H9 (cell line): ENCODE results near the gene SMC2. TPM values are rescaled to one million over a fixed set of nuclear protein-coding genes. Genes with fewer than 3 reads are reported as not detected.

Experiments
- DNase-seq: peaks from one replicate; pipeline ENCODE4 v3.0.0-alpha.2; 2017
- H2AFZ ChIP-seq: one replicate; pipeline ENCODE4 v1.6.1; 2013; ENCODE audit warnings: mild to moderate bottlenecking, low read length, control low read depth, moderate library complexity
- H2AK5ac ChIP-seq: 2 replicates; pipeline ENCODE4 v1.6.1; 2013; ENCODE audit warnings: low read length, control low read depth, mixed read lengths; ENCODE audit not compliant: insufficient read length
- H2BK120ac ChIP-seq: one replicate; pipeline ENCODE4 v1.6.1; 2013; ENCODE audit warnings: low read depth, mild to moderate bottlenecking, low read length, control low read depth, inconsistent platforms; ENCODE audit not compliant: poor library complexity, severe bottlenecking
- H2BK12ac ChIP-seq: 2 replicates; pipeline ENCODE4 v1.6.1; 2013; ENCODE audit warnings: low read length, control low read depth, mixed read lengths, low read depth; ENCODE audit not compliant: insufficient read length
- H2BK15ac ChIP-seq: 2 replicates; pipeline ENCODE4 v1.6.1; 2013; ENCODE audit warnings: low read depth, low read length, control low read depth
- H2BK20ac ChIP-seq: one replicate; pipeline ENCODE4 v1.6.1; 2013; ENCODE audit warnings: low read depth, mild to moderate bottlenecking, low read length, control low read depth, inconsistent platforms; ENCODE audit not compliant: poor library complexity, severe bottlenecking
- H2BK5ac ChIP-seq: 2 replicates; pipeline ENCODE4 v1.6.1; 2013; ENCODE audit warnings: low read length, control low read depth, mixed read lengths; ENCODE audit not compliant: insufficient read length
- H3K14ac ChIP-seq: 2 replicates; pipeline ENCODE4 v1.6.1; 2013; ENCODE audit warnings: low read length, control low read depth; ENCODE audit not compliant: insufficient read depth
- H3K18ac ChIP-seq: 2 replicates; pipeline ENCODE4 v1.6.1; 2013; ENCODE audit warnings: low read depth, mild to moderate bottlenecking, mixed read lengths, low read length, control low read depth; ENCODE audit not compliant: insufficient read length
- H3K23ac ChIP-seq: 2 replicates; pipeline ENCODE4 v1.6.1; 2013; ENCODE audit warnings: low read length, control low read depth, mixed read lengths, low read depth; ENCODE audit not compliant: insufficient read length
- H3K23me2 ChIP-seq: 2 replicates; pipeline ENCODE4 v1.6.1; 2013; ENCODE audit warnings: low read depth, mild to moderate bottlenecking, mixed read lengths, low read length, control low read depth; ENCODE audit not compliant: insufficient read length, poor library complexity, severe bottlenecking
- H3K27ac ChIP-seq: 2 replicates; pipeline ENCODE4 v1.5.1; 2013; ENCODE audit warnings: low read length, control low read depth, mixed read lengths, low read depth; ENCODE audit not compliant: insufficient read length
- H3K27me3 ChIP-seq: 2 replicates; pipeline ENCODE4 v1.6.1; 2013; ENCODE audit warnings: low read length, control low read depth, inconsistent platforms; ENCODE audit not compliant: insufficient read depth
- H3K4ac ChIP-seq: 2 replicates; pipeline ENCODE4 v1.6.1; 2013; ENCODE audit warnings: low read depth, mild to moderate bottlenecking, control low read depth, inconsistent platforms, low read length, moderate library complexity
- H3K4me1 ChIP-seq: 2 replicates; pipeline ENCODE4 v1.6.1; 2013; ENCODE audit warnings: low read length, control low read depth, inconsistent platforms; ENCODE audit not compliant: insufficient read depth
- H3K4me2 ChIP-seq: 2 replicates; pipeline ENCODE4 v1.6.1; 2013; ENCODE audit warnings: low read length, control low read depth, mixed read lengths; ENCODE audit not compliant: insufficient read length, insufficient read depth
- H3K56ac ChIP-seq: 2 replicates; pipeline ENCODE4 v1.6.1; 2013; ENCODE audit warnings: low read depth, mild to moderate bottlenecking, mixed read lengths, low read length, control low read depth; ENCODE audit not compliant: insufficient read length
- H3K79me1 ChIP-seq: 2 replicates; pipeline ENCODE4 v1.6.1; 2013; ENCODE audit warnings: low read depth, mild to moderate bottlenecking, moderate library complexity, low read length, control low read depth, inconsistent platforms; ENCODE audit not compliant: insufficient read depth, poor library complexity, severe bottlenecking
- H3K79me2 ChIP-seq: 2 replicates; pipeline ENCODE4 v1.6.1; 2013; ENCODE audit warnings: low read length, control low read depth, inconsistent platforms; ENCODE audit not compliant: insufficient read depth
- H3K9ac ChIP-seq: 2 replicates; pipeline ENCODE4 v1.6.1; 2013; ENCODE audit warnings: low read length, control low read depth, mixed read lengths; ENCODE audit not compliant: insufficient read length; ENCODE audit errors: extremely low read depth
- H3K9me3 ChIP-seq: one replicate; pipeline ENCODE4 v1.6.1; 2013; ENCODE audit warnings: low read depth, low read length, inconsistent platforms; ENCODE audit not compliant: control insufficient read depth
- H3T11ph ChIP-seq: one replicate; pipeline ENCODE4 v1.6.1; 2013; ENCODE audit warnings: mild to moderate bottlenecking, low read length, control low read depth, inconsistent platforms
- H4K20me1 ChIP-seq: one replicate; pipeline ENCODE4 v1.6.1; 2013; ENCODE audit not compliant: control insufficient read depth, insufficient read length, insufficient read depth
- H4K5ac ChIP-seq: 2 replicates; pipeline ENCODE4 v1.6.1; 2013; ENCODE audit warnings: low read depth, mild to moderate bottlenecking, mixed read lengths, low read length, control low read depth; ENCODE audit not compliant: insufficient read length
- H4K8ac ChIP-seq: replicated peaks from 2 replicates; pipeline ENCODE4 v1.6.1; 2013; ENCODE audit warnings: low read length, control low read depth, mixed read lengths, low read depth; ENCODE audit not compliant: insufficient read length
- H4K91ac ChIP-seq: 2 replicates; pipeline ENCODE4 v1.6.1; 2013; ENCODE audit warnings: low read depth, mild to moderate bottlenecking, moderate library complexity, mixed read lengths, low read length, control low read depth; ENCODE audit not compliant: insufficient read length
- H3K27ac Mint-ChIP-seq, 3 experiments: 2 replicates in 2 of 3; 3 replicates in 1 of 3; pipeline ENCODE4 v1.8.0; 2020 to 2021; ENCODE audit warnings: mixed read lengths in 3 of 3, mild to moderate bottlenecking in 1 of 3, moderate library complexity in 1 of 3
- H3K27me3 Mint-ChIP-seq: 2 replicates; pipeline ENCODE4 v1.8.0; 2021; ENCODE audit warnings: low read depth, mild to moderate bottlenecking, moderate library complexity, mixed read lengths
- H3K36me3 Mint-ChIP-seq, 3 experiments: 2 replicates in 2 of 3; 3 replicates in 1 of 3; pipeline ENCODE4 v1.8.0; 2020 to 2021; ENCODE audit warnings: low read depth in 3 of 3, mixed read lengths in 3 of 3; ENCODE audit not compliant: insufficient read depth in 1 of 3
- H3K4me1 Mint-ChIP-seq, 2 experiments: 2 replicates each; pipeline ENCODE4 v1.8.0; 2020; ENCODE audit warnings: mixed read lengths in 2 of 2
- H3K4me3 Mint-ChIP-seq, 2 experiments: 2 replicates in 1 of 2; 3 replicates in 1 of 2; pipeline ENCODE4 v1.8.0; 2020 to 2021; ENCODE audit warnings: mild to moderate bottlenecking in 2 of 2, mixed read lengths in 2 of 2, moderate library complexity in 1 of 2
- H3K9me3 Mint-ChIP-seq, 2 experiments: 2 replicates in 1 of 2; 3 replicates in 1 of 2; pipeline ENCODE4 v1.8.0; 2020; ENCODE audit warnings: mild to moderate bottlenecking in 2 of 2, mixed read lengths in 2 of 2, moderate library complexity in 1 of 2
- WGBS: extraction: QIAGEN DNeasy Blood & Tissue Kit; methylation state at CpG from one replicate; pipeline ENCODE4 v1.1.7; 2013; ENCODE audit warnings: missing lambda C conversion rate, low lambda C conversion rate, mixed read lengths; ENCODE audit not compliant: insufficient read length; ENCODE audit errors: extremely low coverage; 5-methylcytosine and 5-hydroxymethylcytosine counted together
- total RNA-seq: library from RNA; stranded (reverse); gene quantifications from 2 replicates; pipeline ENCODE4 v1.2.1, GENCODE V29; 2021
- TF ChIP-seq, protein P1 (sequence below): fragments of 200-600 bp; sonication (generic); conservative IDR thresholded peaks from 3 replicates; pipeline ENCODE4 v1.8.0; 2021; ENCODE audit warnings: antibody characterized with exemption, mild to moderate bottlenecking

Gene SMC2
- total RNA-seq, 1 experiment from 2014 or later, result 47.0 TPM

DNA sequence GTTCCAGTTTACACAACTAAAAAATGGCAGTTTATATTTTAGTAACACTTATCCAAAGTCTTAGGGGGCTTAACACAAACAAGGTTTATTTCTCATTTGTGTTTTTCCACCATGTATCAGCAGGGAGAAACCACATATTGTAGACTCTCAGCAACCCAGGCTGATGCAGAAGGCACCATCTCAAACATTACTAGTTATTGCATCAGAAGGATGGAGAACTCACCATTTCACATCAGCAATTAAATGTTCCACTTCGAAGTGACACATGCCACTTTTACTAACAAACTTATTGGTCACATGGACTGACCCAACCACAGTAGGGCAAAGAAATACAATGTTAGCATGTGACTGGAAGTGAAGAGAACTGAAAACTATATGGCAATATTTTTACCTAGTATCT, 22.5 kb upstream of the SMC2 start:
- H3K4me3 Mint-ChIP-seq, result no peak overlapping the region
- WGBS, result no CpG with 5 or more reads among the region's 1 CpG

More for the DNA sequence above, 22.5 kb upstream of the SMC2 start:
- Histone ChIP-seq H3K23ac (no peak overlapping the region), H2AFZ (no peak overlapping the region), H2BK15ac (no peak overlapping the region), H3K4me1 (no peaks in the 10 kb centered on the region), H3K14ac (no peak overlapping the region), H2BK12ac (no peak overlapping the region), H3K9me3 (no peaks in the 10 kb centered on the region), H4K91ac (no peak overlapping the region), H2BK120ac (no peak overlapping the region), H2BK20ac (no peak overlapping the region), H3T11ph (no peak overlapping the region), H3K23me2 (no peaks in the 10 kb centered on the region), H2BK5ac (no peak overlapping the region), H3K9ac (no peak overlapping the region), H3K18ac (no peak overlapping the region), H3K56ac (no peak overlapping the region), H3K79me2 (no peaks in the 10 kb centered on the region), H3K79me1 (no peaks in the 10 kb centered on the region), H4K5ac (no peak overlapping the region), H3K27ac (no peak overlapping the region), H2AK5ac (no peak overlapping the region), H3K4ac (no peak overlapping the region), H4K20me1 (no peaks in the 10 kb centered on the region), H3K4me2 (no peak overlapping the region), H3K27me3 (no peaks in the 10 kb centered on the region), H4K8ac (no peak overlapping the region)
- H3K36me3 Mint-ChIP-seq, result no peaks in the 10 kb centered on the region
- H3K27ac Mint-ChIP-seq, result no peak overlapping the region
- no peaks in the 10 kb centered on the region for H3K9me3 Mint-ChIP-seq
- no peak for DNase-seq
- TF ChIP-seq, protein P1, sequence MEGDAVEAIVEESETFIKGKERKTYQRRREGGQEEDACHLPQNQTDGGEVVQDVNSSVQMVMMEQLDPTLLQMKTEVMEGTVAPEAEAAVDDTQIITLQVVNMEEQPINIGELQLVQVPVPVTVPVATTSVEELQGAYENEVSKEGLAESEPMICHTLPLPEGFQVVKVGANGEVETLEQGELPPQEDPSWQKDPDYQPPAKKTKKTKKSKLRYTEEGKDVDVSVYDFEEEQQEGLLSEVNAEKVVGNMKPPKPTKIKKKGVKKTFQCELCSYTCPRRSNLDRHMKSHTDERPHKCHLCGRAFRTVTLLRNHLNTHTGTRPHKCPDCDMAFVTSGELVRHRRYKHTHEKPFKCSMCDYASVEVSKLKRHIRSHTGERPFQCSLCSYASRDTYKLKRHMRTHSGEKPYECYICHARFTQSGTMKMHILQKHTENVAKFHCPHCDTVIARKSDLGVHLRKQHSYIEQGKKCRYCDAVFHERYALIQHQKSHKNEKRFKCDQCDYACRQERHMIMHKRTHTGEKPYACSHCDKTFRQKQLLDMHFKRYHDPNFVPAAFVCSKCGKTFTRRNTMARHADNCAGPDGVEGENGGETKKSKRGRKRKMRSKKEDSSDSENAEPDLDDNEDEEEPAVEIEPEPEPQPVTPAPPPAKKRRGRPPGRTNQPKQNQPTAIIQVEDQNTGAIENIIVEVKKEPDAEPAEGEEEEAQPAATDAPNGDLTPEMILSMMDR, result no peak
- H3K27me3 Mint-ChIP-seq, result no peaks in the 10 kb centered on the region
- H3K4me1 Mint-ChIP-seq, result no peaks in the 10 kb centered on the region
